ENCODE results near the gene SYCP2. TPM values are rescaled to one million over a fixed set of nuclear protein-coding genes. Genes with fewer than 3 reads are reported as not detected.

The SYCP2 gene
- total RNA-seq, 1 experiment from 2014 or later, result 0.70 TPM

GRCh38 chr20:59972037-59972801 lies 38.8 kb upstream of the SYCP2 start:
- H2AK5ac ChIP-seq (ENCODE audit: insufficient read length, low read length), result no peak overlapping the region
- H3T11ph ChIP-seq (ENCODE audit: low read length), result no peak overlapping the region
- no peak overlapping the region for H3K4me2 ChIP-seq (ENCODE audit: insufficient read depth, insufficient read length, low read length)

More at GRCh38 chr20:59972037-59972801, 38.8 kb upstream of the SYCP2 start:
- H3K4ac ChIP-seq (ENCODE audit: low read depth, low read length), result no peak overlapping the region
- H4K5ac ChIP-seq (ENCODE audit: insufficient read length, low read depth, low read length), result no peak overlapping the region
- H3K27ac ChIP-seq (ENCODE audit: insufficient read length, low read depth, low read length), result no peak overlapping the region
- no peak overlapping the region for H3K27ac Mint-ChIP-seq
- H3K27me3 Mint-ChIP-seq (ENCODE audit: low read depth), result no peaks in the 10 kb centered on the region
- no peak overlapping the region for H2BK20ac ChIP-seq (ENCODE audit: low read depth, low read length, poor library complexity, severe bottlenecking)
- H3K4me3 Mint-ChIP-seq, result no peak overlapping the region
- H3K9me3 ChIP-seq (ENCODE audit: control insufficient read depth, low read depth, low read length), result no peaks in the 10 kb centered on the region
- no peak overlapping the region for H3K14ac ChIP-seq (ENCODE audit: insufficient read depth, low read length)
- peaks cover 0 to 2% of the 10 kb centered on the region in 2 experiments; a peak in 1 of 4 replicates for H3K4me1 Mint-ChIP-seq
- no peaks in the 10 kb centered on the region for H3K79me1 ChIP-seq (ENCODE audit: insufficient read depth, low read depth, low read length, poor library complexity, severe bottlenecking)
- no peak overlapping the region for H2BK5ac ChIP-seq (ENCODE audit: insufficient read length, low read length)
- H3K56ac ChIP-seq (ENCODE audit: insufficient read length, low read depth, low read length), result no peak overlapping the region
- no peak overlapping the region for H3K23ac ChIP-seq (ENCODE audit: insufficient read length, low read depth, low read length)
- H2BK15ac ChIP-seq (ENCODE audit: low read depth, low read length), result no peak overlapping the region
- no peak overlapping the region for H4K91ac ChIP-seq (ENCODE audit: insufficient read length, low read depth, low read length)
- no peak overlapping the region for H4K8ac ChIP-seq (replicated peaks; ENCODE audit: insufficient read length, low read depth, low read length)
- H2BK12ac ChIP-seq (ENCODE audit: insufficient read length, low read depth, low read length), result no peak overlapping the region
- H3K18ac ChIP-seq (ENCODE audit: insufficient read length, low read depth, low read length), result no peak overlapping the region
- H3K9me3 Mint-ChIP-seq, result no peaks in the 10 kb centered on the region
- no peaks in the 10 kb centered on the region for H3K36me3 Mint-ChIP-seq (ENCODE audit: insufficient read depth in 1 of 3, low read depth in 3 of 3)
- H3K79me2 ChIP-seq (ENCODE audit: insufficient read depth, low read length), result no peaks in the 10 kb centered on the region
- no peaks in the 10 kb centered on the region for H3K27me3 ChIP-seq (ENCODE audit: insufficient read depth, low read length)
- H2AFZ ChIP-seq (ENCODE audit: low read length), result no peak overlapping the region
- no CpG with 5 or more reads among the region's 12 CpGs for WGBS (ENCODE audit: extremely low coverage, insufficient read length, low lambda C conversion rate)
- no peaks in the 10 kb centered on the region for H3K4me1 ChIP-seq (ENCODE audit: insufficient read depth, low read length)
- no peak overlapping the region for H2BK120ac ChIP-seq (ENCODE audit: low read depth, low read length, poor library complexity, severe bottlenecking)
- H3K23me2 ChIP-seq (ENCODE audit: insufficient read length, low read depth, low read length, poor library complexity, severe bottlenecking), result no peaks in the 10 kb centered on the region
- no peaks in the 10 kb centered on the region for H4K20me1 ChIP-seq (ENCODE audit: control insufficient read depth, insufficient read depth, insufficient read length)
- DNase-seq, result no peak
- H3K9ac ChIP-seq (ENCODE audit: extremely low read depth, insufficient read length, low read length), result no peak overlapping the region
- no peak for TF ChIP-seq CTCF (conservative IDR thresholded peaks at IDR 0.05)

All from H9 (cell line).